Keratinocyte (primary cell): Measurements from ENCODE around the gene SLIT3. TPM values are rescaled to one million over a fixed set of nuclear protein-coding genes. Genes with fewer than 3 reads are reported as not detected.

Source experiments
- DNase-seq: peaks from one replicate; pipeline ENCODE4 v3.0.0-alpha.2; 2011; ENCODE audit warnings: low read depth, missing footprints, low spot score
- FAIRE-seq: peaks from 2 replicates; lab custom pipeline; 2011; peaks lifted over from hg19 to GRCh38; lab: Jason Lieb, UNC
- H2AFZ ChIP-seq: 2 replicates; pipeline ENCODE4 v1.6.0; 2012; ENCODE audit warnings: low read length, control low read depth, inconsistent platforms; ENCODE audit not compliant: control insufficient read depth
- H3K27ac ChIP-seq: 2 replicates; pipeline ENCODE4 v1.5.1; 2011; ENCODE audit warnings: low read length; ENCODE audit not compliant: control insufficient read depth, insufficient read depth
- H3K27me3 ChIP-seq: 3 replicates; pipeline ENCODE4 v1.6.0; 2011; ENCODE audit warnings: low read length; ENCODE audit not compliant: control insufficient read depth, insufficient read depth; ENCODE audit errors: extremely low read depth
- H3K36me3 ChIP-seq, 2 experiments: 2 replicates in 1 of 2; 3 replicates in 1 of 2; pipeline ENCODE4 v1.5.1; 2011; ENCODE audit warnings: low read length in 2 of 2, mild to moderate bottlenecking in 1 of 2; ENCODE audit not compliant: control insufficient read depth in 2 of 2, insufficient read depth in 2 of 2; ENCODE audit errors: extremely low read depth in 1 of 2
- H3K4me1 ChIP-seq: 3 replicates; pipeline ENCODE4 v1.5.1; 2011; ENCODE audit warnings: low read length; ENCODE audit not compliant: control insufficient read depth, insufficient read depth; ENCODE audit errors: extremely low read depth
- H3K4me2 ChIP-seq: 3 replicates; pipeline ENCODE4 v1.6.0; 2011; ENCODE audit warnings: low read depth, low read length; ENCODE audit not compliant: control insufficient read depth, insufficient read depth; ENCODE audit errors: extremely low read depth
- H3K4me3 ChIP-seq, 3 experiments: fragments of 200-600 bp in 1 of 3; sonication (generic) in 1 of 3; 2 replicates in 2 of 3; 3 replicates in 1 of 3; pipeline ENCODE4 v1.5.1; 2011 to 2016; ENCODE audit warnings: low read length in 3 of 3, mild to moderate bottlenecking in 3 of 3, control low read depth in 2 of 3, inconsistent platforms in 1 of 3, low read depth in 1 of 3, mixed read lengths in 1 of 3, mixed run types in 1 of 3, moderate library complexity in 1 of 3; ENCODE audit not compliant: control insufficient read depth in 2 of 3, insufficient read depth in 2 of 3; ENCODE audit errors: extremely low read depth in 1 of 3
- H3K79me2 ChIP-seq: 2 replicates; pipeline ENCODE4 v1.6.0; 2012; ENCODE audit warnings: low read length; ENCODE audit not compliant: control insufficient read depth, insufficient read depth
- H3K9ac ChIP-seq: 3 replicates; pipeline ENCODE4 v1.6.0; 2011; ENCODE audit warnings: low read length; ENCODE audit not compliant: control insufficient read depth, insufficient read depth; ENCODE audit errors: extremely low read depth
- H3K9me1 ChIP-seq: 3 replicates; pipeline ENCODE4 v1.6.0; 2011; ENCODE audit warnings: low read length; ENCODE audit not compliant: control insufficient read depth, insufficient read depth; ENCODE audit errors: extremely low read depth
- H3K9me3 ChIP-seq: 2 replicates; pipeline ENCODE4 v1.5.1; 2012; ENCODE audit warnings: low read depth, low read length; ENCODE audit not compliant: control insufficient read depth
- H4K20me1 ChIP-seq: 3 replicates; pipeline ENCODE4 v1.6.0; 2011; ENCODE audit warnings: low read length; ENCODE audit not compliant: control insufficient read depth, insufficient read depth; ENCODE audit errors: extremely low read depth
- EZH2 ChIP-seq: IDR thresholded peaks from one replicate; pipeline ENCODE4 v1.6.1; 2012; ENCODE audit warnings: inconsistent platforms, mild to moderate bottlenecking, low read length, moderate library complexity
- dilution Hi-C: fragments of 300-500 bp; cut with MboI; formaldehyde crosslinking; loops from one replicate; pipeline ENCODE4 v1.7.0; 2020; ENCODE audit warnings: low sequenced_read_pairs; ENCODE audit not compliant: extremely low pct_ligation_motif_present
- polyA plus RNA-seq, 5 experiments: library from polyadenylated mRNA; depleted of rRNA in 3 of 5; stranded (reverse) in 3 of 5; stranded (forward) in 1 of 5; unstranded in 1 of 5; fragments of >200 nt; gene quantifications; 1 replicate in 1 of 5; 2 replicates in 3 of 5; 3 replicates in 1 of 5; pipeline versions ENCODE4 v1.2.1 to v1.2.3, GENCODE V29; 2011 to 2012; ENCODE audit warnings: missing spikeins in 2 of 5, low read depth in 1 of 5, low replicate concordance in 1 of 5
- TF ChIP-seq, protein P1 (sequence below), 3 experiments: IDR thresholded peaks in 1 of 3; conservative IDR thresholded peaks in 1 of 3; optimal IDR thresholded peaks in 1 of 3; 2 replicates in 2 of 3; 3 replicates in 1 of 3; pipeline versions ENCODE3 to v1.5.1; 2011; ENCODE audit warnings: low read length in 3 of 3, mild to moderate bottlenecking in 3 of 3, moderate library complexity in 2 of 3, control low read depth in 1 of 3, inconsistent platforms in 1 of 3; ENCODE audit not compliant: insufficient read depth in 2 of 3; ENCODE audit errors: extremely low read depth in 1 of 3

Gene SLIT3
- polyA plus RNA-seq, 1 donor (not counting 4 experiments of a cell fraction or from before 2014, with no cell fraction given), result 2.4 TPM

DNA sequence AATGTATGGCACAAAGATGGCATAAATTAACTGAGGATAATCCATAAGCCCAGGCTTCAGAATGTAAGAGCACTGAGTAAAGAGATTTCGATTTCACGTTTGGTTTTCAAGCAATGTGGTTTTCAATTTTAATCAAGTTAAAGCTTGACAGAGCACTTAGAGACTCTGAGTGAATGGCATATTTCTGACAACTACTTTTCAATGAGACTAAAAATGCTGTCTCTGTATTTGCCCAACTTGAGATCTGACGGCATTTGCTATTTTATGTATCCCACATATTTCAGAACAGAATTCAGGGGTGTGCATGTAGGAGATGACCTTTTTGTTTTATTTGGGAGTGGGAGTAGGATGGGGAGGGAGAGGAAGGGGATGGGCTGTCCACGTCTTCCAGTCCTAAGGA, 441.5 kb downstream of the SLIT3 start:
- Histone ChIP-seq H3K9ac (no peak overlapping the region), H3K27me3 (no peaks in the 10 kb centered on the region), H3K36me3 (no peaks in the 10 kb centered on the region), H2AFZ (no peak overlapping the region), H3K9me3 (no peaks in the 10 kb centered on the region), H3K9me1 (no peaks in the 10 kb centered on the region), H4K20me1 (no peaks in the 10 kb centered on the region), H3K4me3 (no peak overlapping the region), H3K4me2 (no peak overlapping the region), H3K4me1 (no peaks in the 10 kb centered on the region), H3K27ac (no peak overlapping the region), H3K79me2 (no peaks in the 10 kb centered on the region)
- TF ChIP-seq EZH2, result no peak
- TF ChIP-seq, protein P1, sequence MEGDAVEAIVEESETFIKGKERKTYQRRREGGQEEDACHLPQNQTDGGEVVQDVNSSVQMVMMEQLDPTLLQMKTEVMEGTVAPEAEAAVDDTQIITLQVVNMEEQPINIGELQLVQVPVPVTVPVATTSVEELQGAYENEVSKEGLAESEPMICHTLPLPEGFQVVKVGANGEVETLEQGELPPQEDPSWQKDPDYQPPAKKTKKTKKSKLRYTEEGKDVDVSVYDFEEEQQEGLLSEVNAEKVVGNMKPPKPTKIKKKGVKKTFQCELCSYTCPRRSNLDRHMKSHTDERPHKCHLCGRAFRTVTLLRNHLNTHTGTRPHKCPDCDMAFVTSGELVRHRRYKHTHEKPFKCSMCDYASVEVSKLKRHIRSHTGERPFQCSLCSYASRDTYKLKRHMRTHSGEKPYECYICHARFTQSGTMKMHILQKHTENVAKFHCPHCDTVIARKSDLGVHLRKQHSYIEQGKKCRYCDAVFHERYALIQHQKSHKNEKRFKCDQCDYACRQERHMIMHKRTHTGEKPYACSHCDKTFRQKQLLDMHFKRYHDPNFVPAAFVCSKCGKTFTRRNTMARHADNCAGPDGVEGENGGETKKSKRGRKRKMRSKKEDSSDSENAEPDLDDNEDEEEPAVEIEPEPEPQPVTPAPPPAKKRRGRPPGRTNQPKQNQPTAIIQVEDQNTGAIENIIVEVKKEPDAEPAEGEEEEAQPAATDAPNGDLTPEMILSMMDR (optimal IDR thresholded peaks at IDR 0.05 in 1 of 3, IDR thresholded peaks at IDR 0.05 in 1 of 3, conservative IDR thresholded peaks at IDR 0.05 in 1 of 3; ENCODE audit: extremely low read depth in 1 of 3, insufficient read depth in 2 of 3, low read length in 3 of 3), result no peak
- dilution Hi-C loops, result no loop called here
- FAIRE-seq (no peak), DNase-seq (no peak)

DNA sequence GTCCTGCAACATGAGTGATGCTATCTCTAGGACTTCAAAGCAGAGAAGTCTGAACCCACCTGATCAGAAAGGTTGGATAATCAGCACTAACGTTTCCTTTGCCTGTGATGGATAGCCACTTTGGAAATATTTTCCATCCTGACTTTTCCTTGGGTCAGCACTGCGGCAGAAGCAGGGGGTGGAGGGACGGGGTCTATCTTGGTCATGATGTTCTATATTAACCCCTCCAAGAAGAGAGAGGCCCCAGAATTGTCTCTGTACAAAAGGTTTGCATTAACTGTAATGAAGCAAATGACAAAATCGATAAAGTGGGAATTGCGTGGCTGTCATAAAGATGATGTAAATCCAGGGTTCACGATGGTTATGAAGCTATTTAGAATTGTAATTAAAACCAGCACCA, 441.9 kb downstream of the SLIT3 start:
- no peak overlapping the region for H3K4me2 ChIP-seq
- no peak for FAIRE-seq
- no peaks in the 10 kb centered on the region for H3K9me1 ChIP-seq
- no peaks in the 10 kb centered on the region for H3K4me1 ChIP-seq
- H2AFZ ChIP-seq, result no peak overlapping the region
- H3K9me3 ChIP-seq, result no peaks in the 10 kb centered on the region
- TF ChIP-seq EZH2, result no peak
- TF ChIP-seq, protein P1 (optimal IDR thresholded peaks at IDR 0.05 in 1 of 3, IDR thresholded peaks at IDR 0.05 in 1 of 3, conservative IDR thresholded peaks at IDR 0.05 in 1 of 3; ENCODE audit: extremely low read depth in 1 of 3, insufficient read depth in 2 of 3, low read length in 3 of 3), result no peak
- no peaks in the 10 kb centered on the region for H3K27me3 ChIP-seq
- no peak overlapping the region for H3K9ac ChIP-seq
- no peak overlapping the region for H3K27ac ChIP-seq
- no peak for DNase-seq
- no peaks in the 10 kb centered on the region for H3K79me2 ChIP-seq
- H3K36me3 ChIP-seq, result no peaks in the 10 kb centered on the region
- dilution Hi-C loops, result no loop called here
- no peak overlapping the region for H3K4me3 ChIP-seq
- H4K20me1 ChIP-seq, result no peaks in the 10 kb centered on the region
